Suprapubic skin (tissue), 3 donors: Measurements from ENCODE around the gene SCAPER.

Experiments
- CTCF ChIP-seq, 2 donors: fragments of 200-600 bp in 1 of 2; fragments of 450-650 bp in 1 of 2; sonication (generic) in 1 of 2; IDR thresholded peaks; one replicate each; pipeline ENCODE4 v1.5.1; 2016 to 2019; ENCODE audit warnings: antibody characterized with exemption in 2 of 2, mild to moderate bottlenecking in 1 of 2, moderate library complexity in 1 of 2
- POLR2AphosphoS5 ChIP-seq, 3 donors: sonication (generic); formaldehyde crosslinking; IDR thresholded peaks; one replicate each; pipeline ENCODE4 v1.6.1; 2017; ENCODE audit warnings: antibody characterized with exemption in 3 of 3

- TF ChIP-seq CTCF (IDR thresholded peaks at IDR 0.05): peak in 1 of 2 donors; percentile 38
- no peak for TF ChIP-seq POLR2AphosphoS5 (IDR thresholded peaks at IDR 0.05)
Observed at GRCh38 chr15:76330080-76330680, 575.0 kb downstream of the SCAPER start.
